ENCODE measurements around the gene MUC5B.
"Not testable (repeated sequence)": the region's sequence is repeated elsewhere in the genome, so short reads cannot be mapped to it uniquely, and the experiment has no call there.

The MUC5B gene

GRCh38 chr11:1251236-1251770 lies 28.4 kb downstream of the MUC5B start:
- DNase-seq: no peak

- no peak for DNase-seq
Observed at GRCh38 chr11:1252371-1253102, 29.7 kb downstream of the MUC5B start.

- no peak for DNase-seq
Observed at GRCh38 chr11:1253103-1253485, 30.2 kb downstream of the MUC5B start.

- no peak for DNase-seq
Observed at GRCh38 chr11:1254086-1254648, 31.3 kb downstream of the MUC5B start.

GRCh38 chr11:1254733-1255132 lies 31.9 kb downstream of the MUC5B start:
- DNase-seq: no peak

- no peak for DNase-seq
Observed at GRCh38 chr11:1255151-1255550, 32.3 kb downstream of the MUC5B start.

GRCh38 chr11:1256257-1257045 lies 33.6 kb downstream of the MUC5B start:
- no peak for DNase-seq

GRCh38 chr11:1257366-1257765 lies 34.5 kb downstream of the MUC5B start:
- DNase-seq: no peak

GRCh38 chr11:1257916-1258315 lies 35.0 kb downstream of the MUC5B start:
- no peak for DNase-seq

- no peak for DNase-seq
Observed at GRCh38 chr11:1258401-1259075, 35.7 kb downstream of the MUC5B start.

- DNase-seq: no peak
Observed at GRCh38 chr11:1259076-1259461, 36.2 kb downstream of the MUC5B start.

- no peak for DNase-seq
Observed at GRCh38 chr11:1259561-1259960, 36.7 kb downstream of the MUC5B start.

- peak; percentile 16 for DNase-seq
Observed at GRCh38 chr11:1260023-1260501, 37.2 kb downstream of the MUC5B start.

GRCh38 chr11:1260620-1261019 lies 37.8 kb downstream of the MUC5B start:
- DNase-seq: no peak

GRCh38 chr11:1261241-1262071 lies 38.6 kb downstream of the MUC5B start:
- no peak for DNase-seq

- DNase-seq: peak; percentile 87
Observed at GRCh38 chr11:1262172-1263006, 39.5 kb downstream of the MUC5B start.

GRCh38 chr11:1263010-1263409 lies 40.1 kb downstream of the MUC5B start:
- no peak for DNase-seq

GRCh38 chr11:1264444-1264843 lies 41.6 kb downstream of the MUC5B start:
- peak; percentile 81 for DNase-seq

GRCh38 chr11:1265480-1265879 lies 42.6 kb downstream of the MUC5B start:
- not testable (repeated sequence) for DNase-seq

- DNase-seq: not testable (repeated sequence)
Observed at GRCh38 chr11:1266976-1267375, 44.1 kb downstream of the MUC5B start.
